Measurements from ENCODE around the gene FMO2.
A peak's percentile ranks its signal among the peaks of the same experiment; 100 is the strongest.

Gene FMO2

DNA sequence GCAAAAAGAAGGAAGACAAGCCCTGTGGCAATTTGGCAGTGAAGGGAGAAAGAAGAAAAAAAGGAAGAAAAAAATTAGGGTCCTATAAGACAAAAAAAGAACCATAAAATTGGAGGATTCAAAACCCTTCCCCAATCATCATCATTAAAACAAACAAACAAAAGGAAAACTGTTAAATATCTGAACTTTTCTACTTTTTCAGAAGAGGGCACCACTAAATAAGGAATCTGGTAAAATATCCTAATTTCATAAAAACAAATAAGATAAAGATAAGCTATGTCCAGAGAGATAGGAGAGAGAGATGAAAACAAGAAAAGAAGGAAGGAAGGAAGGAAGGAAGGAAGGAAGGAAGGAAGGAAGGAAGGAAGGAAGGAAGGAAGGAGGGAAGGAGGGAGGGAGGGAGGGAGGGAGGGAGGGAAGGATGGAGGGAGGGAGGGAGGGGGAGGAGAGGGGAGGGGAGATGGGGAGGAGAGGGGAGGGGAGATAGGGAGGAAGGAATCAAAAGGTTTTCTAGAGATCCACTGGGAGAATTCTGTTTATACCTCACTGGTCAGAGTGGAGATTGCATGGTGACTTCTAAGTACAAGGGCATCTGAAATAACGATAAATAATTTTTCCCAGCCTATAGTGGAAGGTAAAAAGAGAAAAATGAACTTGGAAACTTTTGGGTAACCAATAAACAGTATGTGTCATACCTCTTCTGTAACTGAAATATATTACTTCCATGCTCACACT lies 10.4 kb upstream of the FMO2 start:
- DNase-seq (ENCODE audit: low spot score) = no peak

DNA sequence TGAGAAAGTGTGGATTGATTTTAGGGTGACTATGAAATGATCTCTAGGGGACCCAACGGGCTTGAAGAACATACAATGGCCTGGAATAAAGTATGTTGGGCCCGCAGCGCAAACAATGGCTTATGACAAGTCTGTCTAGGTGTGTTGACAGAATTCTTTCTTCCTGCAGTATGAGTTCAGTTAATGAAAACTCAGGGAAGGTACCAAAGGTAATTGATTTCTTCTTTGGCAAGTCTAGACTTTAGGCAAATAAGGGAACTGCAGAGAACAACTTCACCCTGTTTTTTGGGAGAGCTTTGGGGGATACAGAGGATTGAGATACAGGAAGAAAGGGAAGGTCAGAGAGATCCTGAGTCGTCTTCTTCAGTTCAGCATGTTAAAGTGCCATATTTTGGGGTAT lies 7.8 kb upstream of the FMO2 start:
- no peak for DNase-seq (ENCODE audit: low spot score)

DNA sequence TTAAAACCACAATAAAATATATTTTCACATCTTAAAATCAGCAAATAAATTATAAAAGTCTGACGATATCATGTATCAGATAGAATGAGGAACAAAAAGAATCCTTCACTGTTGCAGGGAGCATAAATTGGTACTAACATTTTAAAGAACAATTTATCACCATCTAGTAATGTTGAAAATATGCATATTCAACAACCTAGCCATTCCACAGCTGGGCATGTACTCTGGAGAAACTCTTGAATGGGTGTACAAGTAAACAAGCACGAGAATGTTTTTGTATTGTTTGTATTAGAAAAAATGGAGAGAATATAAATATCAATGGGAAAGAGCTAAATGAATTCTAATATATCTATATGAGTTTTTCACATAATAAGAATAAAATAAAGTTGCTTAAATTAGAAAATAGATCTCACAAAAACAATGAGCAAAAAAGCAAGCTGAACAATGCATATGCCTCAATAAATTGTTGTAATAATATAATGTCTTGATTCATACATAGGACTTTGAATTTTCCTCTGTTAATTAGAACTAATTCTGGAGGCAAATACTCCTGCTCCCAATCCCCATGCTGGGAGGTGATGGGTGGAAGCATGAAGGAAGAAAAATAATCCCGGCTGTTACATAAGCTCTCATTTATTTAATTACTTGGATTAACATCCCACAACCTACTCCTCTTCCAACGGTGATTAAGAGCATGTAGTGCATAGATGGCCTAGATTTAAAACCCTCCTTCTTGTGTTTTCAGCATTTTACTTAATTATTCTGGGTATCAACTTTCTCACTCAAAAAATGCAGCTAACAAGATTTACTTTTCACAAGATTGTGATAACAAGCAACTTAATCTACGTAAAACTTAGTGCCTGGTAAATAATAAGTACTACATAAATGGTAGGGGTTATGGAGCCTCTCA lies 5.5 kb upstream of the FMO2 start:
- DNase-seq (ENCODE audit: low spot score) = no peak

DNA sequence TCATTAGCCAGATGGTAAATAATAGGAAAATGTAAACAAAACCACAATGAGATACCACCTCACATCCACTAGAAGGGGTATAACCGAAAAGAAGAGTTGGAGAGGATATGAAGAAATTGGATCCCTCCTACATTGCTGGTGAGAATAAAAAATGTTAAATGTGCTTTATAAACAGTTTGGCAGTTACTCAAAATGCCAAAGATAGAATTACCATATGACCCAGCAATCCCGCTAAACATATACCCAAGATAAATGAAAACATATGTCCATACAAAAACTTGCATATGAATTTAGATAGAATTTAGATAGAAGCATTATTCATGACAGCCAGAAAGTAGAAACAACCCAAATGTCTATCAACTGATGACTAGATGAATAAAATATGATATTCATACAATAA lies 4.4 kb upstream of the FMO2 start:
- DNase-seq (ENCODE audit: low spot score) = no peak

DNA sequence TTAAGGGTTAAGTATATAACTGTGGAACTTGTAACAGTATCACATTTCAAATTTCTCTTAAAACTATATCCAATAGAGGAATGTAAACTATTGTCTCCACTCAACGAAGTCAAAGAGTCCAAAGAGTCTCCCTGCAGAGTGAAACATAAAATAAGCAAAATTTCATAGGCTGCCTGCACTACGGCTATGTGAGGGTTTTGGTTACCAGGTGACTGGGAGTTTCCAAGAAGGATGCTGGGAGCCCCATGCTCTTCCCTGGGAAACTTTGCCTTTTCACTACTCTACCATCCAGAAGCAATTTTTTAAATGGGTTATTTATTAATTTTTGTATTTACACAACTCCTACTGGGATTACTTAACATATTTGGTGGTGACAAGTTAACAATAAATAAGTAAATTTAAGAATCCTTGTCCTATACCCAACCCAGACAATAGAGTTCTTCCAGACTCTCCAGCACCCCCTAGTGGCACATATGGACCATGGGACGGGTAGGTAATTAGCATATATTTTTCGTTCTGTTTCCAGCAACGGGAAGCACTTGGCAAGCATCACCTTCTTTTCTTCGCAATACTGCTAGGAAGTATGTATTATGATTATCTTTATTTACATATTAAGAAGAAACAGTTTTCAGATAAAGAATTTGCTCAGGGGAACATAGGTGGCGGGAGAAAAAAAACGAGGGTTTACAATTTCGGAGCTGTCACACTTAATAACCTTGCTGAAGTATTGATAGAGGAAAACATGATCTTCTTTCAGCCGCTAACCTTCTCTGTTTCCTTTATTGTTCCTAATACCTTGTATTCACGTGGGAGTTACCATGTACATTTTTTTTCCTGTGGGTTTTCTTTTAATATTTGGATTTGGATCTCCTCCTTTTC lies 3.5 kb downstream of the FMO2 start:
- peak; percentile 37 for DNase-seq (ENCODE audit: low spot score)

DNA sequence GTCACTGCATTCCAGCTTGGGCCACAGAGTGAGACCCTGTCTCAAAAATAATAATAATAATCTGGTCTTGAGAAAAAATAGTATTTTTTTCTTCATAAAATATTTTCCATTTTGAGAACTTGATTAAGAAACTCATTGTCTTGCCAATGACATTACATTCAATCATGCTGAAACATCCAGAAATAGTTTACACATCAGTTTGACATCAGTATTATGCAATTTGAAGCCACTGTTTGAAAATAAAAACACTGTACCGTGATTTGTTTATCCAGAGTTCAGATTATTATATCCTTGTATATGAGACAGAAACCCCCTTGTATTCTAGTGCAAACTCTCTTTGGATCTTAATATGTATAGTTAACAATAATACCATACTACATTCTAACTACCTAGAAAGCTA lies 6.9 kb downstream of the FMO2 start:
- no peak for DNase-seq (ENCODE audit: low spot score)

DNA sequence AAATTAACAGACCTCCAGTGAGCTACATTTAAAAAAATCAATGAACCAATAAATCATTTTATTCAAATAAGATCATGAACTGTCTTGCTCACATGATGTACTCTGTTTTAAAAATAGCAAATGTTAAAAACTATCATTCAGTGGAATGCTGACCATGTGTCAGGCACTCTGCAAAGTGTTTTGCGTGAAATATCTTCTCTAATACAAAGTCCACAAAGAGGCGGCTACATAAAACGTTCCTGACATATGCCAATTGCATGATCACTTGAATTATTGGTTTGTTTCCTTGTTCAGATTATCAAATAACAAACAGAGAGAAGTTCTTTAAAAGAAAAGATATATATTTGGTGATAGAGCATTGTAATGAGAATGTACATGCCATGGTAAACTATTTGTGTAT lies 10.7 kb downstream of the FMO2 start:
- DNase-seq (ENCODE audit: low spot score) = no peak

DNA sequence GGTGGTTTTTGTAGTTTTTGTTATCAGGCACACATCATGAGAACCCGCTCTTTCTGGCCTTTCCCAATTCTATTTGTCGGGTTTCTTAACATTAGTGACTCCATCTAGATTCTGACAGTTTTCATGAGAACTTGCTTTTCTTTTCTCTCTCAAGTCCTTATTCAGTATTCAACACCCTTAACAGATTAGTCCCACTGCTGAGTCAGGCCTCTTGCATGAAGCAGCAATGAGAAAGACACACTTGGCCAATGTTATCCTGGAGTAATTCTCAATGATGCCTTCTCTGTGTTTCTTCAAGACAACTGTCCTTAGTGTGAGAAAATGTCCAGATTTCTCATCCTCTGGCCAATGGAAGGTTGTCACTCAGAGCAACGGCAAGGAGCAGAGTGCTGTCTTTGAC lies 11.3 kb downstream of the FMO2 start:
- DNase-seq (ENCODE audit: low spot score) = no peak

DNA sequence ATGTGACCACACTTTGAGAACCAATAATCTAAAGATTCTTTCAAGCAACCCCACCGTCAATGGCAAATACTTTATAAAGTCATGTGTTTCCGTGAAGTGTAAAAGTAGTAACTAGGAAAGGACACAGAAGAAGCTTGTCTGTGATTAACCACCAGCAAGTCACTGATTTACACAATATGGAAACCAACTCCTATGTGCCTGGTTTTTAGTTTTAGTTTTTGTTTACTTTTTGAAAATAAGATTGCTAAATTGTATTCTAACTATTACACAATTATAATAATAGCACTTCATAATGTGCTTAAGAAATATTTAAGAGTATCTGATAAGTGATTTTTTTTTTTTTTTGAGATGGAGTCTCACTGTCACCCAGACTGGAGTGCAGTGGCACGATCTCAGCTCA lies 13.0 kb downstream of the FMO2 start:
- no peak for DNase-seq (ENCODE audit: low spot score)

DNA sequence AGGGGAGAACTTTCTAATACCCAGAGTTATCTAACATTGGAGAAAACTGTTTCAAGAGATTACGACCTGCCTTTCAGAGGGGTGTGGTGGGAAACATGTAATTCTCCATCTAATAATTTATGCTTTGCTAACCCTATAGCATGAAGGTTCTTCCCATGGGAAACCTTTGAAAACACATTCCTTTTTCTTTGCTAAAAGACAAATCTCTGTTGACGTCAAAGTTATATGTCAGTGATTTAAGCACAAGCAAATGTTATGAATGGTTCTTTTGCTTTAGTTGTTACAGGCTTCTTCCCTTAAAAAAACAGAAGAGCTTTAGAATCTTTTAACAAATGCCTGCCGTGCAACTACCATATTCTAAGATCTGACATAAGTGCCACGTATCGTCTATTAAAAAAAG lies 19.2 kb downstream of the FMO2 start:
- DNase-seq (ENCODE audit: low spot score) = no peak

DNA sequence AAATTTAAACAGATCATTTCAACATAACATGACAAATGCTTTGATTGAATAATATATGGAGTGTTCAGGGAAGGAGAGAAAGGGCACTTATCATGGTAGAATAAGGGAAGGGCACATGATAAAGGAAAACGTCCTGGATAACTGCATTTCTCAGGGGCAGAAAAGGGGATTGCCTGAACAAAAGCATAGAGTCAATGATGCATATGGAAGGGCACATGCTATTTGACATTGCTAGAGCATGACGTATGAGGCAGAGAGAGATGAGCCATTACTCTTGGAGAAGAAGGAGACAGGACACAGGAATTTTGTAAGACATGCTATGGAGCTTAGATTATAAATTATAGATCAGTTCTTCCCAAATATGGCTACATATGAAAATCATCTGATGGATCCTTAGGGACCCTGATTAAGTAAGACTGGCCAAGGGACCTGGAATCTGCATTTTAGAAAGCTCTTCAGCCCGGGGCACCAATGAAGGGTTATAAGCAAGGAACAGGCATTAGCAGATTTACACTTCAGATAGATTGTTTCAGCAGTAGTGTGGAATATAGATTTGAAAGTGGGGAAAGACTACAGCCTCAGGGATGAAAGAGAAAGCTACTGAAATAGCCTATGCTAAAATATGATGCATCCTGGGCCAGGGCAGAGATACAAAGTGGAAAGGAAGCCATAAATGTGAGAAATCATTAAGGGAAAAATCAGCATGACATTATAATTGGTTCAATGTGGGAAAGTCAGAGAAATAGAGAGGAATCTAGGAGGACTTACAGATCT lies 21.3 kb downstream of the FMO2 start:
- DNase-seq (ENCODE audit: low spot score) = no peak

DNA sequence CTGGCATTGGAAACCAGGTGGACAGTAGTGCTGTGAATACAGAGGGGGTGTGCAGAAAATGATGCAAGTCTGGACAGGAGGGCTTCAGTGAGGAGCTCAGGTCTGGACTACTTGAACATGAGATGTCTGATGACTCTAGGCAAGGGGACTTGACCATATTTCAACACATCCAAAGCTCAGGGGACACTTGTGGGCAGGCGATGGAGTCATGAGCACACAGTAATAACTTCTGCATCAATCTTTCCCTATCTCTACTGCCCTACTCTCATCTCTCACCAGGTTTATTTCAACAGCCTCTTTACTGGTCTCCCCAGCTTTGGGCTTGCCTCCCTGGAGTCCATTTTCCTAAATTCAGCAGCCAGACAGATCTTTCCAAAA lies 21.9 kb downstream of the FMO2 start:
- no peak for DNase-seq (ENCODE audit: low spot score)

DNA sequence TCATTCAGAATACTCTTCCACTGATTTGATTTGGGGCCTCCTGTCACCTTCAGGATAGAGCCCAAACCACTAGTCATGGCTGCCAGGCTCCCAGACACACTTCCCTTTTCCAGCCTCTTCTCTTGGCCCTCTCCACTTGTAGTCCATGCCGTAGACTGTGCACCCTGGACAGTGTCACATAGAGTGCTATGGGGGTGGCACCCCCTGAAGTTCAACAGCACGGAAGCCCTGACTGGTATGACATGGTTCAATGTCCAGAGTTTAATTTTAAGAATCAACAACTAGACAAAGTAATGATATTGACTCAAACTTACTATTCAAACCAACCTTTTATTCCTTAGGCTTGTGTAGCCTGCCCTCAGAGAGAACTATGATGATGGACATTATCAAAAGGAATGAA lies 22.3 kb downstream of the FMO2 start:
- no peak for DNase-seq (ENCODE audit: low spot score)

DNA sequence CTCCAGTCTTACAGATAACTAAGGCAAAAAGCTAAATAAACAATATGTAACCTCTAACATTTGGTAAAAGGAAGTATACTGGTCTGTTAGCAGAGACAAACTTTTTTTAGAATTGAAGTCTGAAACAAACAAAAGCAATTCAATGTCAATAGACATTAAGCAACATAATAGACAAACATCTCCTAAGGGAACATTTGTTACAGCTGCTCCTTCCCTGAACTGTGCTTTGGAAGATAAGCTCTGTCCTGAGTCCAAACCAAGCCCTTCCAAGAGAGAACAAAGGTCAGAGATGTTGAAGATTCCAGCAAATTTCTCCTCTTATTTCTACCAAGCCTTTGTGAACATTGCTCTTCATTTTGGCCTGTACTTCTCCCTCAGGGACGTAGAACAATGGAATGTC lies 25.3 kb downstream of the FMO2 start:
- no peak for DNase-seq (ENCODE audit: low spot score)

DNA sequence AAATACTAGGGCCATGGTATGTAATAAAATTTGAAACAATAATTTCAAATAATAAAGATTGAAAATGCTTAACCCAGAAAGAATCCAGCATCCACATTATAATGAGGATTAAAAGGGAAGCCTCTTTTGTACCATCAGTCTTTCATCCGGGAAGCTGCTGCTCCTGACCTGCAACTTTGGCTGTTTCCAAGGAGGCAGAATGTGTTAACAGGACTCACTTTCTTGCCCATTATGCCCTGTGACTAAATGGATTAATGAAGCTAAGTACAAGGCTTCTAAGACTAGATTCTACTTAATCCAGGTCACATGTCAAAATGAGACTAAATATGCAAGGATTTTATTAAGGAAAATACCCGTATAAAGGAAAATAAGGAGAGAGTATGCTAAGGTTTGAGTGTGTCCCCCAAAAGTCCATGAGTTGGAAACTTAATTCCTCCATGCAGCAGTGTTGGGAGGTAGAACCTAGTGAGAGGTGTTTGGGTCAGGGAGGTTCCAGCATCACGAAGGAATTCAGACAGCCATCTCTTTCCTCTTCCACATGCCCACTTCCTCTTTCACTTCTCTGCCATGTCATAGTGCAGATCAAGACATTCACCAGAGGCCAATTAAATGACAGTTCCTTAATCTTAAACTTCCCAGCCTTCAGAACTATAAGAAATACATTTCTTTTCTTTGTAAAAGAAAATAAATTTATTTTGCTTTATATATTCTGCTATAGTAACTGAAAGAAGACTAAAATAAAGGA lies 27.7 kb downstream of the FMO2 start:
- DNase-seq (ENCODE audit: low spot score) = no peak

DNA sequence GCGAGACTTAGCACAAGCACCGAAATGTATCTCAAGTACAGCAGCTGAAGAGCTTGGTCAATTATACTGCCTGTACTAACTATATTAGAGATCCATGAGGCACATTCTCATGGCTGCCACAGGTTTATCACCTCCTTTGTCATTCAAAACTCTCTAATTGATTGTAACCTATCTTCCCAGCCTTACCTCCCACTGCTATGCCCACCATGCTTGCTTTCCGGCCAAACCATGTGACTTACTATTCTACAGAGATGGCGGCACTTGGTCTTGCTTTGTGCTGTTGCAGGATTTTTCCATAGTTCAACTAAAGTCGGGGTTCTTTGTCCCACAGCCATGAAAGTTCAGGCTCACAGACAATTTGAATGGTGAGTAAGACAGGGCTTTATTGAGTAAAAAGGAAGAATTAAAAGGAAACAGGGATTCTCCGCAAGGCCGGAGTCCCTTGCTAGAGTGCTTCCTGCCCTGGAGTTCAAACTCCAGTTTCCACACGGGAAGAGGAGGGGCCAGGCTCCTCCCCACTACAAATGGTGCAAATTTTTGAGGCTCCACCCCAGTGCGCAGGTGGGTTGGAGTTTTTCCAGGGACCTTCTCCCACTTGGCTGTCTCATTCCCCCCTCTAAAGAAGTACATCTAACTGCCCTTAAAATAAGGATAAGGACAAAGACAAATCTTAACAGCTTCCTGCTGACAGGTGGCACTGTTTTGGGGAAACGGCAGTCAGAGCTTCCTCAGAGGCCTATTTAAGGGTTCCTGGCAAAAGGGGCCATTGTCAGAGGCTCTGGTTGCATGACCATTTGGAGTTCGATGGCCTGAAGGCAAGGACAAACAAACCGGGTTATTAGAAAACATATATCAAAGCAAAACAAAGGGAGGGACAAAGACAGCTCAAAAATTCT lies 28.7 kb downstream of the FMO2 start:
- DNase-seq (ENCODE audit: low spot score) = no peak

DNA sequence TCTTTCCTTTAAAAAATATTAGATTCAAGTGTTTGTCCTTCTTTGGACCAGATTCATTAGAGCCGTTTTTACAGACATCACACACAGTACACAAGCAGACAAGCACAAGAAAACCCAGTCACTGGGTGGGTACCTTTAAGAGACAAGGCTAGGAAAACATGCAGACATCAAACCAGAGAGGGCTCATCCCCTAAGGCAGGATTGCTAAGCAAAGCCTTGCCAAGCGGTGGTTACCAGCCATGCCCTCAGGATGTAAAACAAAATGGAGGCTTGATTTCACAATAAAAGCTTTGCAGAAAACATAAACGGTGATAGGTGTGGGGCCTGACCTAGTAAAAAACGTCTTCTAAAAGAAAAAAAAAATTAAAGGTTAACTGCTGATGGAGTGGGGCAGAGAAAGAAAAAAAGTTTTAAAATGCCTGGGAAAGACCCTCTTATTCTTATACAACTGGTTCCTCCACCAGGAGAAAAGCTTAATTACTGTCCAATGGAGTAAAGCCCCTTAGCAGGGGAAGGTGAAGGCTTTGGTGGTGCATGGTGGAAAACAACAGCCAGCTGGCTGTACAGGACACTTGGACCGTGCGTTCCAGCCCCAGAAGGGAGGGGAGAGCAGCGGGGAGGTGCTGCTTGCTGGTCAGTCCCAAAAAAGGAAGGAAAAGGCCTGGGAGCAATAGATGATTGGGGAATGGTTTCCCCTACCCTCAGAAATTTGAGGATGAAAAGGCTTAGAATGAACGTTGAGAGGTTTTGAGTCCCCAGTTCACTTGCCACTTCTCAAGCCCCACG lies 32.8 kb downstream of the FMO2 start:
- no peak for DNase-seq (ENCODE audit: low spot score)

DNA sequence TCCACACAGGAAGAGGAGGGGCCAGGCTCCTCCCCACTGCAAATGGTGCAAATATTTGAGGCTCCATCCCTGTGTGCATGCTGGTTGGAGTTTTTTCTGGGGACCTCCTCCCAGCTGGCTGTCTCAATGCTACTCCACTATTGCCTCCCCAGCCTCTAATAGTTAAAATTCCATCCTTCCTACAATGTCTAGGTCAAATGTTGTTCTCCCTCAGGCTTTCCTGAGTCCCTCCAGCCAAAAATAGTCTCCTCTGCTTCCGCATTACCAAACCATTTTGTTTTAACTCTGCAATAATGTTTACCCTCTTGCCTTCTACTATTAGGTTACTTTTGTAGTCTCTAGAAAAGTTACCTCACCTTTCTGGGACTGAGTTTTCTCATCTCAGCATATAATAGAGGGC lies 33.6 kb downstream of the FMO2 start:
- DNase-seq (ENCODE audit: low spot score) = no peak

DNA sequence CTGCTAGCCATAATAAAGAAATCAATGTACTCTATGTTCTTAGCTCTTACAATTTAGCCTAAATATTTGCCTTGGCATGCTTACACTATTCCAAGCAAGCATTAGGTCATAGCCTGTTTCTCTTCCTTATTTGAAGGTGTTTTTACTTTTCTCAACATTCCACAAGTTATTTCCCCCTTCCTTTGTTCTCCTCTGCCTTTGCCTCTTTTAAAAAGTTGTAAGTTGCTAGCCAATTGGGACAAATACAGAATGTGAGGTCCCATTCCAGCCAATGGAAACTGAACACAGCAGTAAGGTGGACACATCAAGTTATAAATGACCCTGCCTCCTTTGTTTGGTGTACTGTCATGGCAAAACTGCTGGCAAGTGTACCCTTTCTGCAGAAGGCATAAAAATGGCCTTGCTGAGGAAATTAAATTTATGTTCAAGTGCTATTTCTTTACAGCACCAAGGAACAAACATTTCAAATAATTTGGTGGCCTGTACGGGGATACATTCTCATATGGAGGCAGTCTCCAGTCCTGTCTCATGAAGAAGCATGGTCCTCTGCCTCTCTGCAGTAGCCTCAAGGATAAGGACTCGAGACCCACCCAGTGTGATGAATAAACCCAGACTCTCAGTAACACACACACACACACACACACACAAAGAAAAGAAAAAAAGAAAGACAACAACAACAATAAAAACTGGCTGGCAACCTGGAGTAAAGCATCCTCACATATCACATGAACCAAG lies 34.4 kb downstream of the FMO2 start:
- no peak for DNase-seq (ENCODE audit: low spot score)
